ENCODE data around the gene CCDC192. TPM values are rescaled to one million over a fixed set of nuclear protein-coding genes. Genes with fewer than 3 reads are reported as not detected.

Gene CCDC192
- total RNA-seq, 3 donors from 2014 or later: 1.3 TPM; not detected in 2

DNA sequence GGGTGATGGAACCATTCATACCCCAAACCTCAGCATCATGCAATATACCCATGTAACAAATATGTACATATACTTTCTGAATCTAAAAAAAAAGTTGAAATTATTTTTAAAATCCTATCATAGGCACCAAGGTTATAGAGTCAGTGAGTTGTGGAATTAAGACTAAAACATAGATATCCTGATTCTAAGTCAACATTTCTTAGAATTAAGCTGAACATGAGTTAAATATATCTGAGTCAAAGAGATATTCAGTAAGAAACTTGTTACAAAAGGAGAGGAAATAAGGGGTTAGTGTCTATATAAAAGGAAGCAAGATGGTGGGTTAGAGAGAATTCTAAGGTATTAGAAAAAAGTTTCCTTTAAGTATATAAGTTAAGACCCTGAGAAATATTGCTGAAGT is 89.9 kb downstream of the CCDC192 start:
- Histone ChIP-seq H3K4me1 (no peaks in the 10 kb centered on the region), H3K27ac (no peak overlapping the region), H3K27me3 (no peaks in the 10 kb centered on the region), H3K4me3 (no peak overlapping the region), H3K36me3 (no peaks in the 10 kb centered on the region), H3K9me3 (peaks cover 0 to 16% of the 10 kb centered on the region in 2 donors)
- TF ChIP-seq POLR2A (IDR thresholded peaks at IDR 0.05) (no peak), CTCF (IDR thresholded peaks at IDR 0.05) (no peak), POLR2AphosphoS5 (IDR thresholded peaks at IDR 0.05) (no peak)
- no peak for DNase-seq (ENCODE audit: low spot score in 2 of 2)
- intact Hi-C loops (cut with DNase I; ENCODE audit: low total_unique reads): no loop called here

DNA sequence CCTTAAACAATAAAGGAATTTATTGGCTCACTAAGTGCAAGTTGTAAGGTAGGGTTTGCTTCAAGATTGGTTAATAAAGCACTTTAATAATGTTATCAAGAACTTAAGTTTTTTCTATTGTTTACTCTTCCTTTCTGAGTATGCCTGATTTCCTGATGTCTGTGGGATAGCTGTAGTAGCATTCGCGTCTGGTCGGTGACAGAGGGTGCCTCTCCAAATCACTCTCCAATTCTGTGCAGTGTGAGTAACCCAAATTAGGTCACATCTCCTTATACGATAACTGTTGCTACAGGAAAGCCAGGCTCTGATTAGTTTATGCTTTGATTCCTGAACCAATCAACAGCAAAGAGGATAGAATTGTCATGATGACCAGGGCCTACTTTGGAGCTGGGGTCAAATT is 90.7 kb downstream of the CCDC192 start:
- intact Hi-C loops (cut with DNase I; ENCODE audit: low total_unique reads): no loop called here
- Histone ChIP-seq H3K9me3 (peaks cover 0 to 16% of the 10 kb centered on the region in 2 donors), H3K4me1 (no peaks in the 10 kb centered on the region), H3K27ac (no peak overlapping the region), H3K36me3 (no peaks in the 10 kb centered on the region), H3K27me3 (no peaks in the 10 kb centered on the region), H3K4me3 (no peak overlapping the region)
- no peak for DNase-seq (ENCODE audit: low spot score in 2 of 2)
- TF ChIP-seq CTCF (IDR thresholded peaks at IDR 0.05) (no peak), POLR2A (IDR thresholded peaks at IDR 0.05) (no peak), POLR2AphosphoS5 (IDR thresholded peaks at IDR 0.05) (no peak)

GRCh38 chr5:127796211-127796610 is 93.0 kb downstream of the CCDC192 start:
- Histone ChIP-seq H3K4me1 (no peaks in the 10 kb centered on the region), H3K9me3 (peaks cover 0 to 11% of the 10 kb centered on the region in 2 donors), H3K27me3 (no peaks in the 10 kb centered on the region), H3K27ac (no peak overlapping the region), H3K4me3 (no peak overlapping the region), H3K36me3 (no peaks in the 10 kb centered on the region)
- no peak for DNase-seq (ENCODE audit: low spot score in 2 of 2)
- intact Hi-C loops (cut with DNase I; ENCODE audit: low total_unique reads): no loop called here
- TF ChIP-seq CTCF (IDR thresholded peaks at IDR 0.05) (no peak), POLR2A (IDR thresholded peaks at IDR 0.05) (no peak), POLR2AphosphoS5 (IDR thresholded peaks at IDR 0.05) (no peak)

DNA sequence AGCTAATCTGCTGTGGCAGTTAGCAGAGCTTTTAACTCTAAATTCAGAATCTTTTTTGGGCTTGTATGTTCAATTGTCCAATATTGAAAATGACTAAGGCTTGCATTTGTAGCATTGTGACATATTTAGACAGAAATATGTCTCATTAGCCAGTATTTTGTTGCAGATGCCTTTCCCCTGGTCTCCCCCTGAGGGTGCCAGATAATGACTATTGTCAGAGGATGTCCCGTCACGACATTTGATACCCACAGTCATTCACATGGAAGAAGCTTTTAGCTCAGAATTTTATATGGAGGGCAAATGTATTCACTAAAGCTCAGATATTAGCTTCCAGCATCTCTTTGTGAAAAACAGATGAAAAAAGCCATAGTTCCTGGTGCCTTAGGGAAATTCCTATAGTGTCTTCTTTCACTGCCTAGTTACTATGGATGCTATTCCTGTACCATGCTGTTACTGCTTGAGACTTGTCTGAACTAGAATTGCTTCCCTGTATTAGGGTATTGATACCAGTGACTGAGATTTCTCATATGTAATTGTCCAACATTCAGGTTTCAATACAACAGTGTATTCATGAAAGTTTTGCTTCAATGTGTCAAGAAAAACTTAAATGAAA is 96.2 kb downstream of the CCDC192 start:
- Histone ChIP-seq H3K27me3 (no peaks in the 10 kb centered on the region), H3K4me3 (no peak overlapping the region), H3K9me3 (no peaks in the 10 kb centered on the region), H3K36me3 (no peaks in the 10 kb centered on the region), H3K4me1 (peaks cover 0 to 7% of the 10 kb centered on the region in 2 donors), H3K27ac (no peak overlapping the region)
- TF ChIP-seq CTCF (IDR thresholded peaks at IDR 0.05): no peak
- TF ChIP-seq POLR2A (IDR thresholded peaks at IDR 0.05): no peak
- no peak for TF ChIP-seq POLR2AphosphoS5 (IDR thresholded peaks at IDR 0.05)
- DNase-seq (ENCODE audit: low spot score in 2 of 2): no peak
- intact Hi-C loops (cut with DNase I; ENCODE audit: low total_unique reads): no loop called here

DNA sequence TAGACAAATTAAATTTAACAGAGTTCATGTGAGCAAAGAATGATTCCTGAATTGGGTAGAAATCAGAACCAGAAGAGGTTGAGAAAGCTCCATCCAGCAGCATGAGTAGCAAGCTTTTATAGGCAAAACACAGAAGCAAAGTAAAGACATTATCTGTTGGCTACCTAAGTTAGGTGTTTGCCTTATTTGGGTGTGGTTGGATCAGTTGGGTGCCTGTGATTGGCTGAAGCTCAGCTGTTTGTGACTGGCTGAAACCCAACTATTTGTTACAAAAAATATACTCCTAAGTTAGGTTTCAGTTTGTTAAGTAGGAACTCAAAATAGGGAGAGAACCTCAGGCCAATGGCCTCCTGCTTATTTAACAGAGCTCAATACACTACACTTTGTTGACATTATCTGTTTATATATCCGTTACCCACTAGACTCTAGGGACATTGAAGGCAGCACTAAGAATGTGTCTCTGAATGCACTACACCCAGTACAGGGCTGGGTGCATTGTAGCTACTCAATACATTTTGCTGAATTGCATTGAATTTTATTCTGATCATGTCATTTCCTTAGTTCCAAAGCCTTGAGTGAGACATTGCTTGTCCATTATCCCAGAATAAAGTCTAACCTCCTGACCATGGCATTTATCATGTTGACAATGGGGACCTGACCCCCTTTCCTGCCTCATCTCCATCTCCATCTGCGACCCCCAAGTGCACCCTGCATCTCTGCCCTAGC is 98.7 kb downstream of the CCDC192 start:
- H3K36me3 ChIP-seq: no peaks in the 10 kb centered on the region
- H3K4me3 ChIP-seq: no peak overlapping the region
- no peaks in the 10 kb centered on the region for H3K9me3 ChIP-seq
- peaks cover 0 to 7% of the 10 kb centered on the region in 2 donors for H3K4me1 ChIP-seq
- no peaks in the 10 kb centered on the region for H3K27me3 ChIP-seq
- intact Hi-C loops (cut with DNase I; ENCODE audit: low total_unique reads): no loop called here
- no peak for TF ChIP-seq POLR2AphosphoS5 (IDR thresholded peaks at IDR 0.05)
- no peak for TF ChIP-seq CTCF (IDR thresholded peaks at IDR 0.05)
- no peak for TF ChIP-seq POLR2A (IDR thresholded peaks at IDR 0.05)
- H3K27ac ChIP-seq: no peak overlapping the region
- DNase-seq (ENCODE audit: low spot score in 2 of 2): no peak
